Endothelial cell of umbilical vein (primary cell): ENCODE data around the gene HSPA9.

ENCODE experiments used
- CTCF ChIP-seq, 2 donors: IDR thresholded peaks; 1 replicate in 1 of 2; 2 replicates in 1 of 2; pipeline ENCODE4 v1.5.1; 2011; ENCODE audit warnings: low read length in 2 of 2, mild to moderate bottlenecking in 2 of 2, moderate library complexity in 2 of 2, control low read depth in 1 of 2, inconsistent platforms in 1 of 2, low read depth in 1 of 2; ENCODE audit not compliant: insufficient read depth in 1 of 2; ENCODE audit errors: extremely low read depth in 1 of 2
- EZH2 ChIP-seq: IDR thresholded peaks from 2 replicates; pipeline ENCODE4 v1.6.1; 2012; ENCODE audit warnings: borderline replicate concordance, low read depth, mild to moderate bottlenecking, moderate library complexity, low read length, inconsistent platforms; ENCODE audit not compliant: severe bottlenecking
- FOS ChIP-seq: IDR thresholded peaks from 2 replicates; pipeline ENCODE4 v1.6.1; 2011; ENCODE audit warnings: mild to moderate bottlenecking, low read length, moderate library complexity, borderline replicate concordance; ENCODE audit not compliant: insufficient read depth
- GATA2 ChIP-seq: IDR thresholded peaks from 2 replicates; pipeline ENCODE4 v1.7.0; 2011; ENCODE audit warnings: low read depth, mild to moderate bottlenecking, moderate library complexity, mixed read lengths, low read length; ENCODE audit not compliant: insufficient read length, insufficient read depth
- JUN ChIP-seq: IDR thresholded peaks from 2 replicates; pipeline ENCODE4 v1.6.1; 2011; ENCODE audit warnings: borderline replicate concordance, low read depth; ENCODE audit not compliant: insufficient read length, insufficient read depth
- MAX ChIP-seq: IDR thresholded peaks from 2 replicates; pipeline ENCODE4 v1.6.1; 2011; ENCODE audit not compliant: insufficient read depth, insufficient read length
- POLR2A ChIP-seq: IDR thresholded peaks from 2 replicates; pipeline ENCODE4 v1.6.1; 2012; ENCODE audit warnings: low read depth, mild to moderate bottlenecking, control low read depth, low read length
- POLR2AphosphoS5 ChIP-seq: IDR thresholded peaks from 2 replicates; pipeline ENCODE4 v1.6.1; 2012; ENCODE audit warnings: low read depth, mild to moderate bottlenecking, control low read depth, low read length, moderate library complexity; ENCODE audit not compliant: insufficient read depth

GRCh38 chr5:138611678-138612218 is 36.5 kb upstream of the HSPA9 start:
- no peak for TF ChIP-seq JUN
- no peak for TF ChIP-seq POLR2A
- TF ChIP-seq GATA2, result no peak
- no peak for TF ChIP-seq CTCF (IDR thresholded peaks at IDR 0.05; ENCODE audit: extremely low read depth in 1 of 2, insufficient read depth in 1 of 2, low read depth in 1 of 2, low read length in 2 of 2)
- TF ChIP-seq EZH2, result no peak
- no peak for TF ChIP-seq MAX
- TF ChIP-seq POLR2AphosphoS5, result no peak
- TF ChIP-seq FOS, result no peak
